HEK293T (cell line): ENCODE data around the gene NPS.

Experiments used
- ARNT ChIP-seq: fragments of 450-650 bp; IDR thresholded peaks from 2 replicates; pipeline ENCODE4 v1.6.1; 2017; ENCODE audit warnings: mild to moderate bottlenecking
- BHLHE40 ChIP-seq: fragments of 450-650 bp; IDR thresholded peaks from 2 replicates; pipeline ENCODE4 v1.6.1; 2016; ENCODE audit warnings: mild to moderate bottlenecking, moderate library complexity, borderline replicate concordance
- CTBP1 ChIP-seq: fragments of 450-650 bp; IDR thresholded peaks from 2 replicates; pipeline ENCODE4 v1.6.1; 2016; ENCODE audit warnings: borderline replicate concordance
- ELF4 ChIP-seq: fragments of 450-650 bp; IDR thresholded peaks from 2 replicates; pipeline ENCODE4 v1.6.1; 2017; ENCODE audit warnings: antibody characterized with exemption
- FOXK2 ChIP-seq: fragments of 450-650 bp; IDR thresholded peaks from 2 replicates; pipeline ENCODE4 v1.6.1; 2016; ENCODE audit warnings: mild to moderate bottlenecking
- FOXM1 ChIP-seq: fragments of 450-650 bp; IDR thresholded peaks from 2 replicates; pipeline ENCODE4 v1.6.1; 2017; ENCODE audit warnings: mild to moderate bottlenecking, borderline replicate concordance
- L3MBTL2 ChIP-seq: fragments of 450-650 bp; conservative IDR thresholded peaks from 2 replicates; pipeline ENCODE4 v1.6.1; 2016; ENCODE audit warnings: mild to moderate bottlenecking
- LEF1 ChIP-seq: fragments of 450-650 bp; IDR thresholded peaks from 2 replicates; pipeline ENCODE4 v1.6.1; 2017; ENCODE audit warnings: mild to moderate bottlenecking, borderline replicate concordance
- NFRKB ChIP-seq: fragments of 450-650 bp; IDR thresholded peaks from 2 replicates; pipeline ENCODE4 v1.6.1; 2016; ENCODE audit warnings: mild to moderate bottlenecking, moderate library complexity
- PKNOX1 ChIP-seq: fragments of 450-650 bp; IDR thresholded peaks from 2 replicates; pipeline ENCODE4 v1.6.1; 2016
- SP1 ChIP-seq: fragments of 450-650 bp; IDR thresholded peaks from 2 replicates; pipeline ENCODE4 v1.6.1; 2017
- TARDBP ChIP-seq: fragments of 450-650 bp; IDR thresholded peaks from 2 replicates; pipeline ENCODE4 v1.6.1; 2016
- ZNF384 ChIP-seq: fragments of 450-650 bp; IDR thresholded peaks from 2 replicates; pipeline ENCODE4 v1.6.1; 2016

GRCh38 chr10:127576740-127577161 lies 27.6 kb downstream of the NPS start:
- TF ChIP-seq PKNOX1 (no peak), L3MBTL2 (no peak), ELF4 (no peak), FOXM1 (no peak), BHLHE40 (no peak), ARNT (no peak), TARDBP (no peak), CTBP1 (no peak), SP1 (no peak), LEF1 (no peak), FOXK2 (no peak), NFRKB (no peak), ZNF384 (no peak)
